Kidney (tissue), 14 donors: ENCODE results near the gene TPP1. TPM values are rescaled to one million over a fixed set of nuclear protein-coding genes. Genes with fewer than 3 reads are reported as not detected.
A peak's percentile ranks its signal among the peaks of the same experiment; 100 is the strongest.

Experiments
- DNase-seq, 5 donors: peaks; one replicate each; pipeline ENCODE4 v3.0.0-alpha.2; 2013 to 2020
- FAIRE-seq: peaks from 2 replicates; lab custom pipeline; 2012; peaks lifted over from hg19 to GRCh38; lab: Jason Lieb, UNC
- H3K27ac ChIP-seq, 2 donors: one replicate each; pipeline ENCODE4 v1.7.0; 2013; ENCODE audit warnings: low read depth in 2 of 2, low read length in 2 of 2, inconsistent platforms in 1 of 2
- H3K27me3 ChIP-seq: one replicate; pipeline ENCODE4 v1.7.1; 2013; ENCODE audit warnings: low read length, inconsistent platforms; ENCODE audit not compliant: control insufficient read depth, insufficient read depth
- H3K36me3 ChIP-seq, 3 donors: one replicate each; pipeline versions ENCODE4 v1.7.0 to v1.7.1; 2013; ENCODE audit warnings: low read length in 3 of 3, control low read depth in 1 of 3, inconsistent platforms in 1 of 3; ENCODE audit not compliant: insufficient read depth in 3 of 3, control insufficient read depth in 2 of 3
- H3K4me1 ChIP-seq, 3 donors: one replicate each; pipeline versions ENCODE4 v1.7.0 to v1.7.1; 2013; ENCODE audit warnings: low read length in 3 of 3, inconsistent platforms in 1 of 3, low read depth in 1 of 3; ENCODE audit not compliant: control insufficient read depth in 2 of 3, insufficient read depth in 2 of 3
- H3K4me3 ChIP-seq, 3 donors: one replicate each; pipeline versions ENCODE4 v1.7.0 to v1.8.1; 2013; ENCODE audit warnings: low read length in 3 of 3, control low read depth in 1 of 3, inconsistent platforms in 1 of 3
- H3K9ac ChIP-seq, 3 donors: one replicate each; pipeline versions ENCODE4 v1.7.0 to v1.7.1; 2013; ENCODE audit warnings: low read length in 3 of 3, control low read depth in 1 of 3, inconsistent platforms in 1 of 3
- H3K9me3 ChIP-seq, 3 donors: one replicate each; pipeline versions ENCODE4 v1.7.0 to v1.7.1; 2013; ENCODE audit warnings: low read length in 3 of 3, control low read depth in 1 of 3, inconsistent platforms in 1 of 3; ENCODE audit not compliant: control insufficient read depth in 2 of 3, insufficient read depth in 1 of 3
- CTCF ChIP-seq: IDR thresholded peaks from 3 replicates; pipeline ENCODE4 v1.5.1; 2012; ENCODE audit warnings: mild to moderate bottlenecking, moderate library complexity, borderline replicate concordance; ENCODE audit not compliant: insufficient read depth; ENCODE audit errors: extremely low read depth
- intact Hi-C: fragments of 100-400 bp; cut with DNase I; formaldehyde crosslinking; loops from one replicate; pipeline ENCODE4 v1.11.1; 2022
- polyA plus RNA-seq: library from polyadenylated mRNA; stranded (reverse); fragments of 350-450 nt; fragmentation: Illumina TruSeq; extraction: RNeasy Lipid Tissue Mini Kit (QIAGEN cat#74804); gene quantifications from one replicate; pipeline ENCODE4 v1.2.3, GENCODE V29; 2014; ENCODE audit warnings: low read depth, low replicate concordance; ENCODE audit not compliant: insufficient read depth
- total RNA-seq: library from RNA; stranded (reverse); fragmentation: NEBNext Ultra II Directional; extraction: Animal tissue kit (Norgen Biotek cat#: 25700); gene quantifications from one replicate; pipeline ENCODE4 v1.2.1, GENCODE V29; 2021
- donor health status: control.
- donor health status: control.
- donor health status: control.
- donor health status: control.
- donor health status: control.
- donor health status: DM: yes; HTN: yes; CAD: no.
- donor health status: Normal renal cell carcinoma (clear cell type).

The TPP1 gene
- total and polyA plus RNA-seq, 2 donors from 2014 or later, result 84.2 to 115 TPM

- H3K27me3 ChIP-seq, result no peaks in the 10 kb centered on the region
- FAIRE-seq (no peak), DNase-seq (peak in 1 of 5 donors; percentile 57)
- H3K9ac ChIP-seq, result no peak overlapping the region
- no peak overlapping the region for H3K4me3 ChIP-seq
- no peaks in the 10 kb centered on the region for H3K36me3 ChIP-seq
- H3K9me3 ChIP-seq, result no peaks in the 10 kb centered on the region
- H3K4me1 ChIP-seq, result peaks cover 0 to 23% (median 12%) of the 10 kb centered on the region in 3 donors
- H3K27ac ChIP-seq, result no peak overlapping the region
- intact Hi-C loops, result no loop called here
- no peak for TF ChIP-seq CTCF
Measured at GRCh38 chr11:6640985-6641701, 21.9 kb upstream of the TPP1 start.

GRCh38 chr11:6640036-6640984 lies 21.1 kb upstream of the TPP1 start:
- Histone ChIP-seq H3K27ac (no peak overlapping the region), H3K9ac (no peak overlapping the region), H3K4me1 (peaks cover 0 to 18% (median 12%) of the 10 kb centered on the region in 3 donors), H3K9me3 (no peaks in the 10 kb centered on the region), H3K36me3 (no peaks in the 10 kb centered on the region), H3K4me3 (no peak overlapping the region), H3K27me3 (no peaks in the 10 kb centered on the region)
- no peak for FAIRE-seq
- no peak for TF ChIP-seq CTCF
- intact Hi-C loops, result no loop called here
- DNase-seq, result peak in 1 of 5 donors; percentile 65

- Histone ChIP-seq H3K27me3 (no peaks in the 10 kb centered on the region), H3K9ac (no peak overlapping the region), H3K4me1 (peaks cover 0 to 21% (median 12%) of the 10 kb centered on the region in 3 donors), H3K4me3 (no peak overlapping the region), H3K9me3 (no peaks in the 10 kb centered on the region), H3K27ac (no peak overlapping the region), H3K36me3 (no peaks in the 10 kb centered on the region)
- FAIRE-seq (no peak), DNase-seq (no peak)
- intact Hi-C loops, result no loop called here
- TF ChIP-seq CTCF, result no peak
Measured at GRCh38 chr11:6638429-6638828, 19.2 kb upstream of the TPP1 start.
